ENCODE results near the gene KIF13A.
"Not testable (repeated sequence)": the region's sequence is repeated elsewhere in the genome, so short reads cannot be mapped to it uniquely, and the experiment has no call there.

KIF13A gene

GRCh38 chr6:17967668-17968518, 19.5 kb downstream of the KIF13A start:
- peak; percentile 34 for DNase-seq

- peak; percentile 22 for DNase-seq
These were observed 21.0 kb downstream of the KIF13A start for GRCh38 chr6:17966451-17966850.

- DNase-seq: peak; percentile 74
These were observed 22.0 kb downstream of the KIF13A start for GRCh38 chr6:17965397-17965796.

- no peak for DNase-seq
These were observed 22.8 kb downstream of the KIF13A start for GRCh38 chr6:17964633-17965032.

- DNase-seq: peak; percentile 97
These were observed 24.9 kb downstream of the KIF13A start for GRCh38 chr6:17962436-17963031.

- DNase-seq: no peak
These were observed 28.1 kb downstream of the KIF13A start for GRCh38 chr6:17959302-17959701.

GRCh38 chr6:17957904-17958620, 29.4 kb downstream of the KIF13A start:
- no peak for DNase-seq

GRCh38 chr6:17957498-17957897, 29.9 kb downstream of the KIF13A start:
- DNase-seq: peak; percentile 29

- DNase-seq: no peak
These were observed 30.3 kb downstream of the KIF13A start for GRCh38 chr6:17957086-17957485.

- peak; percentile 35 for DNase-seq
These were observed 37.3 kb downstream of the KIF13A start for GRCh38 chr6:17950095-17950494.

- DNase-seq: no peak
These were observed 38.3 kb downstream of the KIF13A start for GRCh38 chr6:17949168-17949567.

GRCh38 chr6:17948725-17949124, 38.7 kb downstream of the KIF13A start:
- no peak for DNase-seq

- DNase-seq: not testable (repeated sequence)
These were observed 39.9 kb downstream of the KIF13A start for GRCh38 chr6:17947574-17947973.

GRCh38 chr6:17945575-17945974, 41.9 kb downstream of the KIF13A start:
- no peak for DNase-seq

- peak; percentile 57 for DNase-seq
These were observed 42.3 kb downstream of the KIF13A start for GRCh38 chr6:17945111-17945510.

GRCh38 chr6:17941318-17941717, 46.1 kb downstream of the KIF13A start:
- no peak for DNase-seq

GRCh38 chr6:17940151-17940792, 47.2 kb downstream of the KIF13A start:
- DNase-seq: no peak

GRCh38 chr6:17938901-17939300, 48.5 kb downstream of the KIF13A start:
- DNase-seq: peak; percentile 62

GRCh38 chr6:17935188-17936149, 52.0 kb downstream of the KIF13A start:
- no peak for DNase-seq

- no peak for DNase-seq
These were observed 53.7 kb downstream of the KIF13A start for GRCh38 chr6:17933716-17934115.

- DNase-seq: peak; percentile 99
These were observed 55.0 kb downstream of the KIF13A start for GRCh38 chr6:17932330-17932852.

GRCh38 chr6:17931227-17931626, 56.2 kb downstream of the KIF13A start:
- no peak for DNase-seq

All from HCEC 1CT (cell line).